Kidney (tissue), 14 donors: ENCODE measurements around the gene EPHB3. TPM values are rescaled to one million over a fixed set of nuclear protein-coding genes. Genes with fewer than 3 reads are reported as not detected.

Experiments used
- DNase-seq, 5 donors: peaks; one replicate each; pipeline ENCODE4 v3.0.0-alpha.2; 2013 to 2020
- FAIRE-seq: peaks from 2 replicates; lab custom pipeline; 2012; peaks lifted over from hg19 to GRCh38; lab: Jason Lieb, UNC
- H3K27ac ChIP-seq, 2 donors: one replicate each; pipeline ENCODE4 v1.7.0; 2013; ENCODE audit warnings: low read depth in 2 of 2, low read length in 2 of 2, inconsistent platforms in 1 of 2
- H3K27me3 ChIP-seq: one replicate; pipeline ENCODE4 v1.7.1; 2013; ENCODE audit warnings: low read length, inconsistent platforms; ENCODE audit not compliant: control insufficient read depth, insufficient read depth
- H3K36me3 ChIP-seq, 3 donors: one replicate each; pipeline versions ENCODE4 v1.7.0 to v1.7.1; 2013; ENCODE audit warnings: low read length in 3 of 3, control low read depth in 1 of 3, inconsistent platforms in 1 of 3; ENCODE audit not compliant: insufficient read depth in 3 of 3, control insufficient read depth in 2 of 3
- H3K4me1 ChIP-seq, 3 donors: one replicate each; pipeline versions ENCODE4 v1.7.0 to v1.7.1; 2013; ENCODE audit warnings: low read length in 3 of 3, inconsistent platforms in 1 of 3, low read depth in 1 of 3; ENCODE audit not compliant: control insufficient read depth in 2 of 3, insufficient read depth in 2 of 3
- H3K4me3 ChIP-seq, 3 donors: one replicate each; pipeline versions ENCODE4 v1.7.0 to v1.8.1; 2013; ENCODE audit warnings: low read length in 3 of 3, control low read depth in 1 of 3, inconsistent platforms in 1 of 3
- H3K9ac ChIP-seq, 3 donors: one replicate each; pipeline versions ENCODE4 v1.7.0 to v1.7.1; 2013; ENCODE audit warnings: low read length in 3 of 3, control low read depth in 1 of 3, inconsistent platforms in 1 of 3
- H3K9me3 ChIP-seq, 3 donors: one replicate each; pipeline versions ENCODE4 v1.7.0 to v1.7.1; 2013; ENCODE audit warnings: low read length in 3 of 3, control low read depth in 1 of 3, inconsistent platforms in 1 of 3; ENCODE audit not compliant: control insufficient read depth in 2 of 3, insufficient read depth in 1 of 3
- CTCF ChIP-seq: IDR thresholded peaks from 3 replicates; pipeline ENCODE4 v1.5.1; 2012; ENCODE audit warnings: mild to moderate bottlenecking, moderate library complexity, borderline replicate concordance; ENCODE audit not compliant: insufficient read depth; ENCODE audit errors: extremely low read depth
- intact Hi-C: fragments of 100-400 bp; cut with DNase I; formaldehyde crosslinking; loops from one replicate; pipeline ENCODE4 v1.11.1; 2022
- polyA plus RNA-seq: library from polyadenylated mRNA; stranded (reverse); fragments of 350-450 nt; fragmentation: Illumina TruSeq; extraction: RNeasy Lipid Tissue Mini Kit (QIAGEN cat#74804); gene quantifications from one replicate; pipeline ENCODE4 v1.2.3, GENCODE V29; 2014; ENCODE audit warnings: low read depth, low replicate concordance; ENCODE audit not compliant: insufficient read depth
- total RNA-seq: library from RNA; stranded (reverse); fragmentation: NEBNext Ultra II Directional; extraction: Animal tissue kit (Norgen Biotek cat#: 25700); gene quantifications from one replicate; pipeline ENCODE4 v1.2.1, GENCODE V29; 2021
- donor health status: control.
- donor health status: control.
- donor health status: control.
- donor health status: control.
- donor health status: control.
- donor health status: DM: yes; HTN: yes; CAD: no.
- donor health status: Normal renal cell carcinoma (clear cell type).

EPHB3 gene
- total and polyA plus RNA-seq, 2 donors from 2014 or later, result 1.4 to 3.8 TPM

GRCh38 chr3:184538666-184539431 is 22.7 kb upstream of the EPHB3 start:
- FAIRE-seq, result no peak
- peak in 1 of 5 donors; percentile 14 for DNase-seq
- intact Hi-C loops, result no loop called here
- no peak overlapping the region for H3K9ac ChIP-seq
- H3K4me1 ChIP-seq, result no peaks in the 10 kb centered on the region
- no peak overlapping the region for H3K4me3 ChIP-seq
- TF ChIP-seq CTCF, result no peak
- no peaks in the 10 kb centered on the region for H3K27me3 ChIP-seq
- H3K27ac ChIP-seq, result no peak overlapping the region
- no peaks in the 10 kb centered on the region for H3K9me3 ChIP-seq
- H3K36me3 ChIP-seq, result no peaks in the 10 kb centered on the region

- Histone ChIP-seq H3K9me3 (no peaks in the 10 kb centered on the region), H3K27me3 (no peaks in the 10 kb centered on the region), H3K4me3 (no peak overlapping the region), H3K4me1 (peaks cover 0 to 2% (median 0%) of the 10 kb centered on the region in 3 donors), H3K36me3 (no peaks in the 10 kb centered on the region), H3K27ac (no peak overlapping the region), H3K9ac (no peak overlapping the region)
- intact Hi-C loops, result loop anchor here (10.0 kb wide), 1 partner anchor 165 kb away; the partner anchor contains the start of gene THPO
- FAIRE-seq, result no peak
- DNase-seq, result peak in 1 of 5 donors; percentile 20
- TF ChIP-seq CTCF, result no peak
Observed at GRCh38 chr3:184539801-184540435, 21.7 kb upstream of the EPHB3 start.

GRCh38 chr3:184540777-184541681 is 20.6 kb upstream of the EPHB3 start:
- TF ChIP-seq CTCF, result peak; percentile 71
- Histone ChIP-seq H3K27ac (no peak overlapping the region), H3K9me3 (no peaks in the 10 kb centered on the region), H3K27me3 (no peaks in the 10 kb centered on the region), H3K36me3 (no peaks in the 10 kb centered on the region), H3K4me1 (peaks cover 0 to 2% (median 0%) of the 10 kb centered on the region in 3 donors), H3K9ac (no peak overlapping the region), H3K4me3 (no peak overlapping the region)
- intact Hi-C loops, result loop anchor here (10.0 kb wide), 1 partner anchor 166 kb away; the partner anchor contains the start of gene THPO
- DNase-seq (peak; percentile 78 to 87 (median 82)), FAIRE-seq (no peak)
